SK-N-SH (cell line): ENCODE measurements around the gene RNASE8. TPM values are rescaled to one million over a fixed set of nuclear protein-coding genes. Genes with fewer than 3 reads are reported as not detected.

Experiments used
- CTCF ChIA-PET: fragments of 300-600, 350-600 bp; formaldehyde crosslinking; extraction: SDS; loops from one replicate; lab custom pipeline; 2021; lab: Yijun Ruan, JAX
- POLR2A ChIA-PET: fragments of 350-600 bp; sonication (Branson Sonifier 250); formaldehyde crosslinking; extraction: SDS; loops from one replicate; lab custom pipeline; 2020; ENCODE audit warnings: antibody characterized with exemption, inconsistent platforms; lab: Yijun Ruan, JAX
- DNase-seq: peaks from one replicate; pipeline ENCODE4 v3.0.0; 2012
- H2AFZ ChIP-seq: fragments of 200-600 bp; sonication (generic); 2 replicates; pipeline ENCODE4 v1.8.1; 2016; ENCODE audit warnings: antibody characterized with exemption, mild to moderate bottlenecking, low read depth
- H3F3A ChIP-seq: fragments of 200-600 bp; sonication (generic); replicated peaks from 2 replicates; pipeline ENCODE3; 2016; ENCODE audit warnings: antibody characterized with exemption, mild to moderate bottlenecking; ENCODE audit not compliant: insufficient read depth
- H3K27ac ChIP-seq, 2 experiments: fragments of 200-500 bp in 1 of 2; fragments of 200-600 bp in 1 of 2; sonication (Bioruptor generic) in 1 of 2; sonication (generic), shearing (Covaris generic) in 1 of 2; 2 replicates each; pipeline versions ENCODE4 v1.5.1 to v1.6.1; 2014 to 2016; ENCODE audit warnings: low read depth in 2 of 2, inconsistent platforms in 1 of 2, low read length in 1 of 2, mild to moderate bottlenecking in 1 of 2, mixed read lengths in 1 of 2
- H3K27me3 ChIP-seq: fragments of 200-600 bp; sonication (generic), shearing (Covaris generic); 2 replicates; pipeline ENCODE4 v1.6.1; 2016; ENCODE audit warnings: mixed run types; ENCODE audit not compliant: insufficient read depth
- H3K36me3 ChIP-seq, 2 experiments: fragments of 200-500 bp in 1 of 2; fragments of 200-600 bp in 1 of 2; sonication (Bioruptor generic) in 1 of 2; sonication (generic) in 1 of 2; replicated peaks in 1 of 2; 2 replicates each; pipeline versions ENCODE3 to v1.5.1; 2014 to 2016; ENCODE audit warnings: low read length in 1 of 2, mild to moderate bottlenecking in 1 of 2; ENCODE audit not compliant: insufficient read depth in 2 of 2, control insufficient read depth in 1 of 2
- H3K4me1 ChIP-seq, 2 experiments: fragments of 200-500 bp in 1 of 2; fragments of 200-600 bp in 1 of 2; sonication (Bioruptor generic) in 1 of 2; sonication (generic), shearing (Covaris generic) in 1 of 2; 2 replicates each; pipeline versions ENCODE4 v1.5.1 to v1.6.1; 2014 to 2016; ENCODE audit warnings: low read depth in 1 of 2, low read length in 1 of 2, mixed run types in 1 of 2; ENCODE audit not compliant: insufficient read depth in 2 of 2, control insufficient read depth in 1 of 2
- H3K4me2 ChIP-seq: fragments of 200-600 bp; sonication (generic), shearing (Covaris generic); 2 replicates; pipeline ENCODE4 v1.6.1; 2017; ENCODE audit warnings: mixed run types
- H3K4me3 ChIP-seq, 2 experiments: fragments of 200-500 bp in 1 of 2; fragments of 200-600 bp in 1 of 2; sonication (Bioruptor generic) in 1 of 2; sonication (generic), shearing (Covaris generic) in 1 of 2; 2 replicates each; pipeline versions ENCODE4 v1.5.1 to v1.8.1; 2014 to 2016; ENCODE audit warnings: low read depth in 2 of 2, inconsistent platforms in 1 of 2, low read length in 1 of 2, mild to moderate bottlenecking in 1 of 2, mixed read lengths in 1 of 2, moderate library complexity in 1 of 2
- H3K79me2 ChIP-seq: fragments of 200-600 bp; sonication (generic); 2 replicates; pipeline ENCODE4 v1.8.1; 2017; ENCODE audit warnings: mild to moderate bottlenecking; ENCODE audit not compliant: insufficient read depth
- H3K9ac ChIP-seq: fragments of 200-600 bp; sonication (generic); 2 replicates; pipeline ENCODE4 v1.6.1; 2017; ENCODE audit warnings: mixed run types
- H3K9me2 ChIP-seq: fragments of 200-600 bp; sonication (generic); 2 replicates; pipeline ENCODE4 v1.6.1; 2017; ENCODE audit warnings: mixed run types
- H3K9me3 ChIP-seq: fragments of 200-600 bp; sonication (generic); 2 replicates; pipeline ENCODE4 v1.6.1; 2017; ENCODE audit warnings: mixed run types, mild to moderate bottlenecking, moderate library complexity
- H4K20me1 ChIP-seq: fragments of 200-600 bp; sonication (generic); 2 replicates; pipeline ENCODE4 v1.6.1; 2017; ENCODE audit warnings: mild to moderate bottlenecking, mixed run types; ENCODE audit not compliant: insufficient read depth
- EZH2phosphoT487 ChIP-seq: fragments of 200-600 bp; sonication (generic); IDR thresholded peaks from 2 replicates; pipeline ENCODE4 v1.6.1; 2017; ENCODE audit warnings: low read depth, mixed run types, mild to moderate bottlenecking, antibody characterized with exemption, moderate library complexity, borderline replicate concordance
- FOSL2 ChIP-seq: IDR thresholded peaks from 2 replicates; pipeline ENCODE4 v1.4.0; 2012; ENCODE audit warnings: low read depth, mild to moderate bottlenecking, moderate library complexity, borderline replicate concordance
- FOXJ3 ChIP-seq: sonication (generic); formaldehyde crosslinking; IDR thresholded peaks from 2 replicates; pipeline ENCODE4 v1.5.1; 2020; ENCODE audit warnings: mild to moderate bottlenecking, missing genetic modification reagents
- GABPA ChIP-seq: IDR thresholded peaks from 2 replicates; pipeline ENCODE4 v1.4.0; 2012; ENCODE audit warnings: low read depth, mild to moderate bottlenecking
- GATA2 ChIP-seq: sonication (generic); formaldehyde crosslinking; IDR thresholded peaks from 2 replicates; pipeline ENCODE4 v1.5.0; 2020; ENCODE audit warnings: mild to moderate bottlenecking, missing genetic modification reagents
- MAX ChIP-seq: IDR thresholded peaks from 2 replicates; pipeline ENCODE4 v1.4.0; 2012; ENCODE audit warnings: low read depth
- MXI1 ChIP-seq: IDR thresholded peaks from 2 replicates; pipeline ENCODE4 v1.6.1; 2012; ENCODE audit warnings: mild to moderate bottlenecking, low read depth, low read length, improper control_type of control experiment
- NFIC ChIP-seq: IDR thresholded peaks from 2 replicates; pipeline ENCODE4 v1.4.0; 2012; ENCODE audit warnings: borderline replicate concordance
- RFX5 ChIP-seq: IDR thresholded peaks from 2 replicates; pipeline ENCODE4 v1.6.1; 2012; ENCODE audit warnings: mild to moderate bottlenecking, improper control_type of control experiment, low read length
- ZBTB33 ChIP-seq: IDR thresholded peaks from 2 replicates; pipeline ENCODE4 v1.4.0; 2012; ENCODE audit warnings: low read depth, borderline replicate concordance
- WGBS: methylation state at CpG from one replicate; pipeline ENCODE4 v1.1.6; 2017; ENCODE audit warnings: low lambda C conversion rate; 5-methylcytosine and 5-hydroxymethylcytosine counted together
- polyA plus RNA-seq, 3 experiments: library from polyadenylated mRNA; depleted of rRNA; stranded (reverse); fragments of >200 nt; gene quantifications; 2 replicates each; pipeline ENCODE4 v1.2.3, GENCODE V29; 2012
- TF ChIP-seq, protein P1 (sequence below): fragments of 200-600 bp; sonication (generic); IDR thresholded peaks from 2 replicates; pipeline ENCODE4 v1.6.1; 2017; ENCODE audit warnings: antibody characterized with exemption, mild to moderate bottlenecking, moderate library complexity
- TF ChIP-seq, protein P2 (sequence below): IDR thresholded peaks from 2 replicates; pipeline ENCODE4 v1.6.1; 2012; ENCODE audit warnings: mild to moderate bottlenecking, low read depth, low read length, moderate library complexity

The RNASE8 gene
- polyA plus RNA-seq, 1 of the 3 experiments (the other 2 are of a cell fraction), result not detected

GRCh38 chr14:21055432-21056117 lies 2.0 kb upstream of the RNASE8 start (continued):
- no peak for TF ChIP-seq RFX5
- no peak for TF ChIP-seq MXI1
- no peak for TF ChIP-seq GABPA

- Histone ChIP-seq H4K20me1 (no peaks in the 10 kb centered on the region), H3K4me3 (no peak overlapping the region), H3K27me3 (no peaks in the 10 kb centered on the region), H3K9ac (no peak overlapping the region), H3K79me2 (no peaks in the 10 kb centered on the region), H3K27ac (no peak overlapping the region), H3F3A (no peaks in the 10 kb centered on the region), H3K4me2 (no peak overlapping the region), H3K4me1 (no peaks in the 10 kb centered on the region), H3K9me3 (no peaks in the 10 kb centered on the region), H3K36me3 (no peaks in the 10 kb centered on the region), H2AFZ (no peak overlapping the region), H3K9me2 (no peaks in the 10 kb centered on the region)
- TF ChIP-seq FOSL2, result no peak
- TF ChIP-seq MXI1, result no peak
- TF ChIP-seq, protein P1, sequence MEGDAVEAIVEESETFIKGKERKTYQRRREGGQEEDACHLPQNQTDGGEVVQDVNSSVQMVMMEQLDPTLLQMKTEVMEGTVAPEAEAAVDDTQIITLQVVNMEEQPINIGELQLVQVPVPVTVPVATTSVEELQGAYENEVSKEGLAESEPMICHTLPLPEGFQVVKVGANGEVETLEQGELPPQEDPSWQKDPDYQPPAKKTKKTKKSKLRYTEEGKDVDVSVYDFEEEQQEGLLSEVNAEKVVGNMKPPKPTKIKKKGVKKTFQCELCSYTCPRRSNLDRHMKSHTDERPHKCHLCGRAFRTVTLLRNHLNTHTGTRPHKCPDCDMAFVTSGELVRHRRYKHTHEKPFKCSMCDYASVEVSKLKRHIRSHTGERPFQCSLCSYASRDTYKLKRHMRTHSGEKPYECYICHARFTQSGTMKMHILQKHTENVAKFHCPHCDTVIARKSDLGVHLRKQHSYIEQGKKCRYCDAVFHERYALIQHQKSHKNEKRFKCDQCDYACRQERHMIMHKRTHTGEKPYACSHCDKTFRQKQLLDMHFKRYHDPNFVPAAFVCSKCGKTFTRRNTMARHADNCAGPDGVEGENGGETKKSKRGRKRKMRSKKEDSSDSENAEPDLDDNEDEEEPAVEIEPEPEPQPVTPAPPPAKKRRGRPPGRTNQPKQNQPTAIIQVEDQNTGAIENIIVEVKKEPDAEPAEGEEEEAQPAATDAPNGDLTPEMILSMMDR, result no peak
- TF ChIP-seq NFIC, result no peak
- no peak for TF ChIP-seq RFX5
- TF ChIP-seq MAX, result no peak
- TF ChIP-seq ZBTB33, result no peak
- TF ChIP-seq GATA2 (CRISPR knock-in tag), result no peak
- TF ChIP-seq, protein P2, sequence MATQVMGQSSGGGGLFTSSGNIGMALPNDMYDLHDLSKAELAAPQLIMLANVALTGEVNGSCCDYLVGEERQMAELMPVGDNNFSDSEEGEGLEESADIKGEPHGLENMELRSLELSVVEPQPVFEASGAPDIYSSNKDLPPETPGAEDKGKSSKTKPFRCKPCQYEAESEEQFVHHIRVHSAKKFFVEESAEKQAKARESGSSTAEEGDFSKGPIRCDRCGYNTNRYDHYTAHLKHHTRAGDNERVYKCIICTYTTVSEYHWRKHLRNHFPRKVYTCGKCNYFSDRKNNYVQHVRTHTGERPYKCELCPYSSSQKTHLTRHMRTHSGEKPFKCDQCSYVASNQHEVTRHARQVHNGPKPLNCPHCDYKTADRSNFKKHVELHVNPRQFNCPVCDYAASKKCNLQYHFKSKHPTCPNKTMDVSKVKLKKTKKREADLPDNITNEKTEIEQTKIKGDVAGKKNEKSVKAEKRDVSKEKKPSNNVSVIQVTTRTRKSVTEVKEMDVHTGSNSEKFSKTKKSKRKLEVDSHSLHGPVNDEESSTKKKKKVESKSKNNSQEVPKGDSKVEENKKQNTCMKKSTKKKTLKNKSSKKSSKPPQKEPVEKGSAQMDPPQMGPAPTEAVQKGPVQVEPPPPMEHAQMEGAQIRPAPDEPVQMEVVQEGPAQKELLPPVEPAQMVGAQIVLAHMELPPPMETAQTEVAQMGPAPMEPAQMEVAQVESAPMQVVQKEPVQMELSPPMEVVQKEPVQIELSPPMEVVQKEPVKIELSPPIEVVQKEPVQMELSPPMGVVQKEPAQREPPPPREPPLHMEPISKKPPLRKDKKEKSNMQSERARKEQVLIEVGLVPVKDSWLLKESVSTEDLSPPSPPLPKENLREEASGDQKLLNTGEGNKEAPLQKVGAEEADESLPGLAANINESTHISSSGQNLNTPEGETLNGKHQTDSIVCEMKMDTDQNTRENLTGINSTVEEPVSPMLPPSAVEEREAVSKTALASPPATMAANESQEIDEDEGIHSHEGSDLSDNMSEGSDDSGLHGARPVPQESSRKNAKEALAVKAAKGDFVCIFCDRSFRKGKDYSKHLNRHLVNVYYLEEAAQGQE, result no peak
- TF ChIP-seq EZH2phosphoT487, result no peak
- no peak for TF ChIP-seq FOXJ3 (CRISPR knock-in tag)
- 84% methylated on average over 10 of the region's 10 CpGs for WGBS
- POLR2A ChIA-PET, result no interaction called here
- no peak for DNase-seq
- CTCF ChIA-PET, result interaction anchor here (1.2 to 2.1 kb wide), 3 partner anchors 16 to 48 kb away, joined by 4 to 8 read pairs (median 6); no protein-coding TSS in a partner anchor
Measured at GRCh38 chr14:21056520-21057163, 980 bp upstream of the RNASE8 start.
